ENCODE data around the gene MPPED2. TPM values are rescaled to one million over a fixed set of nuclear protein-coding genes. Genes with fewer than 3 reads are reported as not detected.

The MPPED2 gene
- total and polyA plus RNA-seq, 9 donors, result 4.0 to 16.8 (median 7.5) TPM

GRCh38 chr11:30431127-30431814, 154.9 kb downstream of the MPPED2 start:
- no peaks in the 10 kb centered on the region for H3K9me3 ChIP-seq (replicated peaks; ENCODE audit: control insufficient read depth, low read depth, low read length)
- no peaks in the 10 kb centered on the region for H3K4me1 ChIP-seq (ENCODE audit: control insufficient read depth, insufficient read depth, low read length)
- H3K27ac ChIP-seq (ENCODE audit: low read length), result no peak overlapping the region
- no peak for DNase-seq
- H3K27me3 ChIP-seq (ENCODE audit: control insufficient read depth, insufficient read depth, low read length), result no peaks in the 10 kb centered on the region
- no peak overlapping the region for H3K4me3 ChIP-seq (ENCODE audit: low read length)
- 79% methylated on average over 2 of the region's 4 CpGs for WGBS (ENCODE audit: insufficient coverage)
- H3K36me3 ChIP-seq (ENCODE audit: control insufficient read depth, insufficient read depth, low read length), result no peaks in the 10 kb centered on the region

- no peak overlapping the region for H3K27ac ChIP-seq (ENCODE audit: low read length)
- H3K4me1 ChIP-seq (ENCODE audit: control insufficient read depth, insufficient read depth, low read length), result peaks cover 4% of the 10 kb centered on the region
- H3K27me3 ChIP-seq (ENCODE audit: control insufficient read depth, insufficient read depth, low read length), result no peaks in the 10 kb centered on the region
- WGBS (ENCODE audit: insufficient coverage), result 83% methylated on average over 1 of the region's 2 CpGs
- H3K36me3 ChIP-seq (ENCODE audit: control insufficient read depth, insufficient read depth, low read length), result no peaks in the 10 kb centered on the region
- no peak overlapping the region for H3K4me3 ChIP-seq (ENCODE audit: low read length)
- no peaks in the 10 kb centered on the region for H3K9me3 ChIP-seq (replicated peaks; ENCODE audit: control insufficient read depth, low read depth, low read length)
- DNase-seq, result no peak
Observed at GRCh38 chr11:30429550-30429949, 156.6 kb downstream of the MPPED2 start.

GRCh38 chr11:30426781-30427180, 159.4 kb downstream of the MPPED2 start:
- H3K36me3 ChIP-seq (ENCODE audit: control insufficient read depth, insufficient read depth, low read length), result no peaks in the 10 kb centered on the region
- H3K9me3 ChIP-seq (replicated peaks; ENCODE audit: control insufficient read depth, low read depth, low read length), result no peaks in the 10 kb centered on the region
- peaks cover 18% of the 10 kb centered on the region for H3K4me1 ChIP-seq (ENCODE audit: control insufficient read depth, insufficient read depth, low read length)
- no peak for DNase-seq
- no CpG with 5 or more reads among the region's 5 CpGs for WGBS (ENCODE audit: insufficient coverage)
- no peak overlapping the region for H3K27ac ChIP-seq (ENCODE audit: low read length)
- H3K4me3 ChIP-seq (ENCODE audit: low read length), result no peak overlapping the region
- H3K27me3 ChIP-seq (ENCODE audit: control insufficient read depth, insufficient read depth, low read length), result no peaks in the 10 kb centered on the region

- Histone ChIP-seq H3K4me1 (ENCODE audit: control insufficient read depth, insufficient read depth, low read length) (peaks cover 18% of the 10 kb centered on the region), H3K4me3 (ENCODE audit: low read length) (no peak overlapping the region), H3K36me3 (ENCODE audit: control insufficient read depth, insufficient read depth, low read length) (no peaks in the 10 kb centered on the region), H3K9me3 (replicated peaks; ENCODE audit: control insufficient read depth, low read depth, low read length) (no peaks in the 10 kb centered on the region), H3K27me3 (ENCODE audit: control insufficient read depth, insufficient read depth, low read length) (no peaks in the 10 kb centered on the region), H3K27ac (ENCODE audit: low read length) (no peak overlapping the region)
- no CpG with 5 or more reads among the region's 4 CpGs for WGBS (ENCODE audit: insufficient coverage)
- DNase-seq, result peak; percentile 71
Observed at GRCh38 chr11:30424844-30425243, 161.3 kb downstream of the MPPED2 start.

GRCh38 chr11:30424321-30424720, 161.8 kb downstream of the MPPED2 start:
- H3K27me3 ChIP-seq (ENCODE audit: control insufficient read depth, insufficient read depth, low read length), result no peaks in the 10 kb centered on the region
- no peaks in the 10 kb centered on the region for H3K36me3 ChIP-seq (ENCODE audit: control insufficient read depth, insufficient read depth, low read length)
- no peaks in the 10 kb centered on the region for H3K9me3 ChIP-seq (replicated peaks; ENCODE audit: control insufficient read depth, low read depth, low read length)
- WGBS (ENCODE audit: insufficient coverage), result 63% methylated on average over 10 of the region's 10 CpGs
- peaks cover 18% of the 10 kb centered on the region for H3K4me1 ChIP-seq (ENCODE audit: control insufficient read depth, insufficient read depth, low read length)
- DNase-seq, result no peak
- H3K27ac ChIP-seq (ENCODE audit: low read length), result no peak overlapping the region
- no peak overlapping the region for H3K4me3 ChIP-seq (ENCODE audit: low read length)

- peaks cover 18% of the 10 kb centered on the region for H3K4me1 ChIP-seq (ENCODE audit: control insufficient read depth, insufficient read depth, low read length)
- 63% methylated on average over 4 of the region's 6 CpGs for WGBS (ENCODE audit: insufficient coverage)
- DNase-seq, result no peak
- H3K27ac ChIP-seq (ENCODE audit: low read length), result no peak overlapping the region
- no peaks in the 10 kb centered on the region for H3K27me3 ChIP-seq (ENCODE audit: control insufficient read depth, insufficient read depth, low read length)
- H3K36me3 ChIP-seq (ENCODE audit: control insufficient read depth, insufficient read depth, low read length), result no peaks in the 10 kb centered on the region
- no peaks in the 10 kb centered on the region for H3K9me3 ChIP-seq (replicated peaks; ENCODE audit: control insufficient read depth, low read depth, low read length)
- no peak overlapping the region for H3K4me3 ChIP-seq (ENCODE audit: low read length)
Observed at GRCh38 chr11:30423886-30424285, 162.3 kb downstream of the MPPED2 start.

GRCh38 chr11:30423279-30423648, 162.9 kb downstream of the MPPED2 start:
- Histone ChIP-seq H3K4me1 (ENCODE audit: control insufficient read depth, insufficient read depth, low read length) (peaks cover 18% of the 10 kb centered on the region), H3K27me3 (ENCODE audit: control insufficient read depth, insufficient read depth, low read length) (no peaks in the 10 kb centered on the region), H3K4me3 (ENCODE audit: low read length) (no peak overlapping the region), H3K9me3 (replicated peaks; ENCODE audit: control insufficient read depth, low read depth, low read length) (no peaks in the 10 kb centered on the region), H3K27ac (ENCODE audit: low read length) (no peak overlapping the region), H3K36me3 (ENCODE audit: control insufficient read depth, insufficient read depth, low read length) (no peaks in the 10 kb centered on the region)
- DNase-seq, result no peak
- 81% methylated on average over 3 of the region's 5 CpGs for WGBS (ENCODE audit: insufficient coverage)

- DNase-seq, result no peak
- H3K4me3 ChIP-seq (ENCODE audit: low read length), result no peak overlapping the region
- H3K4me1 ChIP-seq (ENCODE audit: control insufficient read depth, insufficient read depth, low read length), result peaks cover 18% of the 10 kb centered on the region
- H3K36me3 ChIP-seq (ENCODE audit: control insufficient read depth, insufficient read depth, low read length), result no peaks in the 10 kb centered on the region
- WGBS (ENCODE audit: insufficient coverage), result 33% methylated on average over 2 of the region's 5 CpGs
- no peaks in the 10 kb centered on the region for H3K27me3 ChIP-seq (ENCODE audit: control insufficient read depth, insufficient read depth, low read length)
- no peaks in the 10 kb centered on the region for H3K9me3 ChIP-seq (replicated peaks; ENCODE audit: control insufficient read depth, low read depth, low read length)
- no peak overlapping the region for H3K27ac ChIP-seq (ENCODE audit: low read length)
Observed at GRCh38 chr11:30422447-30423278, 163.5 kb downstream of the MPPED2 start.

- Histone ChIP-seq H3K4me3 (ENCODE audit: low read length) (no peak overlapping the region), H3K27me3 (ENCODE audit: control insufficient read depth, insufficient read depth, low read length) (no peaks in the 10 kb centered on the region), H3K9me3 (replicated peaks; ENCODE audit: control insufficient read depth, low read depth, low read length) (no peaks in the 10 kb centered on the region), H3K36me3 (ENCODE audit: control insufficient read depth, insufficient read depth, low read length) (no peaks in the 10 kb centered on the region), H3K27ac (ENCODE audit: low read length) (no peak overlapping the region), H3K4me1 (ENCODE audit: control insufficient read depth, insufficient read depth, low read length) (peaks cover 16% of the 10 kb centered on the region)
- no peak for DNase-seq
- no CpG with 5 or more reads among the region's 5 CpGs for WGBS (ENCODE audit: insufficient coverage)
Observed at GRCh38 chr11:30420233-30420787, 165.8 kb downstream of the MPPED2 start.

- H3K36me3 ChIP-seq (ENCODE audit: control insufficient read depth, insufficient read depth, low read length), result peaks cover 3% of the 10 kb centered on the region
- H3K4me1 ChIP-seq (ENCODE audit: control insufficient read depth, insufficient read depth, low read length), result no peaks in the 10 kb centered on the region
- H3K27me3 ChIP-seq (ENCODE audit: control insufficient read depth, insufficient read depth, low read length), result no peaks in the 10 kb centered on the region
- no peak overlapping the region for H3K4me3 ChIP-seq (ENCODE audit: low read length)
- H3K27ac ChIP-seq (ENCODE audit: low read length), result no peak overlapping the region
- no peak for DNase-seq
- no peaks in the 10 kb centered on the region for H3K9me3 ChIP-seq (replicated peaks; ENCODE audit: control insufficient read depth, low read depth, low read length)
- 88% methylated on average over 1 of the region's 6 CpGs for WGBS (ENCODE audit: insufficient coverage)
Observed at GRCh38 chr11:30414806-30415205, 171.3 kb downstream of the MPPED2 start.

All from muscle of leg (tissue), 11 donors.